GM19238 (cell line): Measurements from ENCODE around the gene FAM240A.
"Not testable (repeated sequence)": the region's sequence is repeated elsewhere in the genome, so short reads cannot be mapped to it uniquely, and the experiment has no call there.

Experiments
- DNase-seq: peaks from one replicate; pipeline ENCODE4 v3.0.0; 2011; ENCODE audit warnings: low spot score; ENCODE audit not compliant: insufficient read length

Gene FAM240A

DNA sequence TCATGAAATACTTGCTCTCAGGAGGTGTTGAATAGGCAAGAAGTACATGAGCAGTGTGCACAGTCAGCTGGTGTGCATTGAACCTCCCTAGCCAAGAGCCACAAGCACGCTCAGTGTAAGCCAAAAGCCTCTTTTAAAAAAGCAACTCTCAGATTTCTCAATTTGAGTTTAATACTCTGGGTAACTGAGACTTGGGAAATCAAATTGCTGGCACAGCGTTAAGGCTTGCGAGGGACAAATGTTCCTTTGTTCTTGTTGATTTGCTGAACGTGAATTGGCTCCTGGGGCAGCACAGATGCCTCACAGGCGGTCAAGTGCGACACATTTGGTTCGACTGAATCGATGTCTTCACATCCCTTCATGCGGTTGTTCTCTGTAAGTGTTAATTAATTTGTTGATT, at the start of gene FAM240A:
Gene FAM240A, plus strand, starts transcription at position 202 of the 400 bp plus-strand sequence. Its CDS starts 159 bp downstream, at position 361.
- DNase-seq = no peak

DNA sequence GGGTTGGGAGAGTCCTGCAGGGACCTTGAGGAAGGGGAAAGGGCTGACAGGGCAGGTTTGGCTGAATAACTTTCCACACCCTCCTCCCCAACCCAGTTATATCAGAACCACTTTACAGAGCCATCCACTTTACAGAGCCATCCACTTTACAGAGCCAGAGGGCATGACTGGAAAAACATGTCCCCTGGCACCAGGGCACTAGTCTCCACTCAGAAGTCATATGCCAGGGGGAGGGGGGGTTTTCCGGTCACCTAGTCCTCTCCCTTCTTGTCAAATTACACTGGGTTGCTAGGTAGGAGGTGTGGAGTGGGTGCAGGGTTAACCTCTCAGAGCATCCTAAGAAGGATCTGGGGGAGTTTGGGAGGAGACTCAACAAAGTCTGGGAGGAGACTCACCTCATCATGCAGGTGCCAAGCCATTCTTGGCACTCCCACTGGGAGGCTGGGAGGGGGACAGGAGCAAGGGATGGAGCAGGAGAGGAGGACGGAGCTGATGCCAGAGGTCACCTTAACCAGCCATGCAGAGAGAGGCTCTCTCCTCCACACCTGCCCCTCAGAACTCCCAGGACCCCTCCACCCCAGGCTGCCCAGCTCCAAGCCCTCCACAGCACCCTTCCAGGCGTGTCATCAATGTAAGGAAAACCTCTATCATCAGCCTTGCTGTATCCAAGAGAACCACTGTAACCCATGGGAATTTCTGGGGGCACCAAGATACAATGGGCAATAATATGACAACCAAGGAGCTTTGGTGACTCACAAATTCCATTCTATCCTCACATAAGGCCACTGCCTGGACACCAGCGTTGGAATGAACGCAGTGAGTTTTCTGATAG, 47.9 kb upstream of the FAM240A start:
- DNase-seq = no peak

GRCh38 chr3:46565077-46565476, 47.2 kb upstream of the FAM240A start:
- DNase-seq = no peak

- no peak for DNase-seq
Observed at GRCh38 chr3:46565607-46566039, 46.7 kb upstream of the FAM240A start.

- DNase-seq = no peak
Observed at GRCh38 chr3:46566040-46566641, 46.2 kb upstream of the FAM240A start, which contains the start of gene LRRC2. Gene LRRC2, minus strand, starts transcription at chr3:46566302. Its CDS starts 14,711 bp downstream, at chr3:46551591.

DNA sequence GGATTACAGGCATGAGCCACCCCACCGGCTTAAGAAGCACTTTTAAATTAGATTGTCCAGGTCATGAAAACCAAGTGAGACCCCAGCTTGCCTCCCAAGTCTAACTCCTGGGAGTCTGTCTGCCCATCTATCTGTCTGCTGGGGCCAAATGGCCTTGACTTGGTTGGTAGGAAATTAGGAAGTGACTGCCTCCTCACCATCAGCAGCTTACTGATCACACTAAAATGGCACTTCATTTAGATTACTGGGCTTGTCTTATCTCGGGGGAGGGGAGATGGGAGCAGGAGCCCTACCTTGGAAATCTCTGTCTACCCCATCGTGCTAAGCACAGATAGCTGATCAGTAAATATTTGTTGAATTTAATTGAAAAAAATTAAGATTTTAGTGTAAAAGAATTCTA, 40.6 kb upstream of the FAM240A start:
- no peak for DNase-seq

DNA sequence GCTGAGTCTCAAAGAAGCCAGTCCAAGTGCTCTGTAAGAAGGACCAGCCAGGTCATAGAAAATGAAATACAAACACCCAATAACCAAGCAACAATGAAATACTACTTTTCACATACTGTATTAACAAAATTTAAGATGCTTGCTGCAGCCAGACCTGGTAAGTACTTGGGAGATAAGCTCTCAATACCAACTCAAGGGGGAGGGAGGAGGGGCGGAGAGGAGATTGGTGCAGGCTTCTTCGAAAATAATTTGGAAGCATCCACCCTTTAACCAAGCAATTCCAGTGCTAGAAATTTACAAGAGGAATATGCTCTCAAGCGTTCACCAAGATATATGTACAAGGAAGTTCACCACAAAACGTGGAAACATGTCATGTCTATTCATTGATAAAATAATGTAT, 38.6 kb upstream of the FAM240A start:
- DNase-seq = no peak

GRCh38 chr3:46574243-46574646, 38.1 kb upstream of the FAM240A start:
- DNase-seq = no peak

GRCh38 chr3:46574881-46575576, 37.3 kb upstream of the FAM240A start:
- no peak for DNase-seq

GRCh38 chr3:46575577-46576222, 36.6 kb upstream of the FAM240A start:
- no peak for DNase-seq

DNA sequence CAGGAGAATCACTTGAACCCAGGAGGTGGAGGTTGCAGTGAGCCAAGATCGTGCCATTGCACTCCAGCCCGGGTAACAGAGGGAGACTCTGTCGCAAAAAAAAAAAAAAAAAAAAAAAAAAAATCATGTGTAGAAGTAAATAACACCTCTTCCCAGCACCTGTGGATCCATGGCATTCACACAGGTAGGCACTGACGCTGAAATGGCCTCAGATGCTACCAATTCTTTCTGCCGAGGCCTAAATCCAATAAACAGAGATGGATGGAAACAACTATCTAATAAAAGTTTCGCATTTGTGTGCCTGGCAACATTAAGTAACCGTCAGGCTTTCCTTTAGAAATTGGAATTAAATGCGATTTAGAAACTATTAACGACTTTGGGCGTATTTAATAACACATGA, 35.9 kb upstream of the FAM240A start:
- no peak for DNase-seq

DNA sequence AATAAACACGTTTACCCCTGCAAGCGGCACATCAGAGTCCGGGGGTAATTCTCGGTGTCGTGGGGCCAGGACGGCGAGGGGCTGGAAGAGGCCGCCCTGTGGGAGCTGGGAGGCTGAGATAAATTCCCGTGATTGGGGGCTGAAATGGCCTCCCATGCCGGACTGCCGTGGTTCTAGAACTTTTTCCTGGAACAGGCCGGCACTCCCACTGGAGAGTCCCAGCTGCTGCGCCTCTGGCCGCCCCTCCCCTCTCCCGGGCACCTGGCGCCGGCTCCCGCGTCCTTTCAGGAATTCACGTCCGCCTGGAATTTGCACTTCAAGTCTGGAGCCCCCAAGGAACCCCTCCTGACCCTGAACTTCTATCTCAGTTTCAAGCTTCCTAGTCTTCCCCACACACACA, 35.4 kb upstream of the FAM240A start:
- DNase-seq = no peak

- DNase-seq = not testable (repeated sequence)
Observed at GRCh38 chr3:46577580-46578249, 34.6 kb upstream of the FAM240A start.

- no peak for DNase-seq
Observed at GRCh38 chr3:46578973-46579755, 33.2 kb upstream of the FAM240A start.

DNA sequence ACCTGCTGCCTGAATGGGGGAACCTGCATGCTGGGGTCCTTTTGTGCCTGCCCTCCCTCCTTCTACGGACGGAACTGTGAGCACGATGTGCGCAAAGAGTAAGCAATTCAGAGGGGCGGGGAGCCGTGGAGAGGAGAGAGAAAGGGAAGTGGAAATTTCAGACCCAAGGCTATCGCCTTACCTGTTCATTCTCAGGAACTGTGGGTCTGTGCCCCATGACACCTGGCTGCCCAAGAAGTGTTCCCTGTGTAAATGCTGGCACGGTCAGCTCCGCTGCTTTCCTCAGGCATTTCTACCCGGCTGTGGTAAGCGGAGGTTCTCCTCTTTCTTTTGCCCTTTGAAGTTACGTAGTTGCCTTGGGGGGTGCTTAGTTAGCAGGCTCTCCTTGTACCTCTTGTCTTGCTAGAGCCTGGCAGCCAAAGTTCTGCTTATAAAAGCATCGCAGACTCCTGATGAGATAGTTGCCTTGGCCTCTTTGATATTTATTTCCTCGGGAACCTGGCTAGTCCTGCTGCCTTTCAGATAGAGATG, 32.5 kb upstream of the FAM240A start:
- no peak for DNase-seq

GRCh38 chr3:46580675-46581074, 31.6 kb upstream of the FAM240A start:
- DNase-seq = no peak

DNA sequence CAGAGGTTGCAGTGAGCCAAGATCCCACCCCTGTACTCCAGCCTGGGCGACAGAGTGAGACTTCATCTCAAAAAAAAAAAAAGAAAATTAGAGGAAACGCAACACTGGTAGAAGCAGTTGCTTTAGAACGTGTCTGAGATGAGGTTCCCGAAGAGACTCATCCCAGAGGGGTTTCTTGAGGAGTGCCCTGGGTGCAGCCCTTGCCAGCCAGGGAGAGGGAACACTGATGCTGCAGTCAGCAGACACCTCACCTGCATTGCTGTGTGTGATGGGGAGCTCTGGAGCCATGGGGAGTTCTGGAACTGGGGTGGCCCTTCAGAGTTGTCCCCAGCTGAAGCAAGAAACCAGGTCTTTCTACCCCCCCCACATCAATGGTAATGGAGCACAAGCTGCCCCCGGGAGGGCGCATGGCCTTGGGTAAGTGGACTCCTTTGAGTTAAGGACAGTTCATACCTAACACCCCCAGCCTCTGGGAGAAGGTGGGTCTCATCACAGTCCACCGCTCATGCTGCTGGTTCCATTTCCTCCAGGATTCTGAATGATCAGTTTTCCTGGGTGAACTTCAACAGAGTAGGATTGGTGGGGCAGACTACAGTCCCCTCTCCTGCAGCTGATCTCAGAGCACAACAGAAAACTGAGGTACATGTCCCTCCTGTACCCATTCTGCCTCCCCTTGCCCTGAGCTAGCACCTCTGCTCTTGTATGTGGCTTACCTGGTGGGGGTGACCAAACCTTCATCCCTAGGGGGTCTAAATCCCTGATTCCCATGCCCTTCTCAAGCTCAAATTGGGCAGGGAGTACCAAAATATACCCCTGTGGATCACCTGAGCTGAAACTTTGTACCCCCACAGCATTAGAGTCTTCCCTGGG, 27.5 kb upstream of the FAM240A start:
- no peak for DNase-seq

DNA sequence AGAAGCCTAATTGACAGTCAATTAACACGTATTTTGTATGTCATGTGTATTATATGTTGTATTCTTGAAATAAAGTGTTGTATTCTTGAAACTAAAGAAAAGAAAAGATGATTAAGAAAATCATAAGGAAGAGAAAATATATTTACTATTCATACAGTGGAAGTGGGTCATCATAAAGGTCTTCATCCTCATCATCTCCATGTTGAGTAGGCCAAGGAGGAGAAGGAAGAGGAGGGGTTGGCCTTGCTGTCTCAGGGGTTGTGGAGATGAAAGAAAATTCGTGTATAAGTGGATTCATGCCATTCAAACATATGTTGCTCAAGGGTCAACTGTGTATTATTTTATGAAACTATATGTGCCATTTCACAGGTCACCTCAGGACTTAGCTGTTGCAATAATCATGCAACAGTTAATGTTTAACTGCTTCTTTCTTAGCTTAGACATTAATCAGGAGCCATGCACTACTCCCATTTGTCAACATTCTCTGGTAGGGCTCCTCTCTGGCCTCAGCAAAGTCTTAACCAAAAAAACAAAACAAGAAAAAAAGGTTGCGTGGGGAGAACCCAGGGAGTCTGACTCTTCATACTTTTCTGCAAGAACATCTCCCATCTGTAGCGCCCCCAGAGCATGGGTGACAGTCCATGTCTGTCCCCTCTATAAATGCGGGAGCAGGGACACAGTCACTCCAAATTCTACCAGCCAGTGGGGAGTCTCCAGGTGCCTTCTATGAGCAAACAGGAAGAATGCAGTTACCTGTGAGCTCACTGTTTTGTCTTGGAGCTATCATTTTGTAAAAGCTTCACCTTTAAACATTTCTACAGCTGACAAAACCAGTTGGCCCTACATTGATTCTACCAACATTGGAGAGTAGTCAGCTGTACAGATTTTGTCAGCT, 26.3 kb upstream of the FAM240A start:
- no peak for DNase-seq
